Measurements from ENCODE around the gene BDKRB1.

BDKRB1 gene

GRCh38 chr14:96255501-96256366 lies at the start of gene BDKRB1:
Gene BDKRB1, plus strand, starts transcription at chr14:96256210. Its CDS starts 7,473 bp downstream, at chr14:96263683.
- no peak for DNase-seq

GRCh38 chr14:96206461-96206860 lies 49.5 kb upstream of the BDKRB1 start:
- no peak for DNase-seq

GRCh38 chr14:96207686-96208085 lies 48.3 kb upstream of the BDKRB1 start:
- DNase-seq = no peak

- no peak for DNase-seq
These were observed 47.3 kb upstream of the BDKRB1 start for GRCh38 chr14:96208739-96209138.

- DNase-seq = no peak
These were observed 43.9 kb upstream of the BDKRB1 start for GRCh38 chr14:96212140-96212539.

GRCh38 chr14:96212896-96213295 lies 43.1 kb upstream of the BDKRB1 start:
- no peak for DNase-seq

GRCh38 chr14:96213871-96214465 lies 42.0 kb upstream of the BDKRB1 start:
- no peak for DNase-seq

- no peak for DNase-seq
These were observed 41.2 kb upstream of the BDKRB1 start for GRCh38 chr14:96214793-96215192.

- DNase-seq = no peak
These were observed 40.4 kb upstream of the BDKRB1 start for GRCh38 chr14:96215452-96216244.

- no peak for DNase-seq
These were observed 39.4 kb upstream of the BDKRB1 start for GRCh38 chr14:96216627-96217026.

GRCh38 chr14:96217376-96217913 lies 38.6 kb upstream of the BDKRB1 start:
- no peak for DNase-seq

GRCh38 chr14:96221109-96221650 lies 34.8 kb upstream of the BDKRB1 start:
- no peak for DNase-seq

GRCh38 chr14:96221841-96222240 lies 34.2 kb upstream of the BDKRB1 start:
- DNase-seq = no peak

GRCh38 chr14:96224480-96225096 lies 31.4 kb upstream of the BDKRB1 start:
- no peak for DNase-seq

- no peak for DNase-seq
These were observed 30.8 kb upstream of the BDKRB1 start for GRCh38 chr14:96225213-96225612.

GRCh38 chr14:96225745-96226151 lies 30.3 kb upstream of the BDKRB1 start:
- no peak for DNase-seq

- DNase-seq = no peak
These were observed 28.6 kb upstream of the BDKRB1 start for GRCh38 chr14:96227428-96227827.

GRCh38 chr14:96229315-96229714 lies 26.7 kb upstream of the BDKRB1 start:
- DNase-seq = no peak

GRCh38 chr14:96231056-96231455 lies 25.0 kb upstream of the BDKRB1 start:
- no peak for DNase-seq

- no peak for DNase-seq
These were observed 24.4 kb upstream of the BDKRB1 start for GRCh38 chr14:96231526-96232130.

GRCh38 chr14:96232506-96232905 lies 23.5 kb upstream of the BDKRB1 start:
- no peak for DNase-seq

- no peak for DNase-seq
These were observed 22.3 kb upstream of the BDKRB1 start for GRCh38 chr14:96233661-96234060.
